B cell (primary cell): Measurements from ENCODE around the gene TLR4. TPM values are rescaled to one million over a fixed set of nuclear protein-coding genes. Genes with fewer than 3 reads are reported as not detected.

Experiments used
- ATAC-seq: fragments of 200-7000 bp; cut with Tn5 transposase; one replicate; pipeline ENCODE4 v1.10.0; 2021; ENCODE audit warnings: low read depth, mild to moderate bottlenecking, moderate number of reproducible peaks, moderate library complexity
- CTCF ChIA-PET: fragments of 350-600 bp; sonication (Branson Sonifier 250); formaldehyde crosslinking; loops from one replicate; lab custom pipeline; 2021; ENCODE audit warnings: antibody characterized with exemption, inconsistent platforms; lab: Charles Lee
- POLR2A ChIA-PET: fragments of 350-600 bp; sonication (Branson Sonifier 250); formaldehyde crosslinking; loops from one replicate; lab custom pipeline; 2021; ENCODE audit warnings: antibody characterized with exemption; lab: Charles Lee
- DNase-seq: peaks from one replicate; pipeline ENCODE4 v3.0.0; 2013
- H2AFZ ChIP-seq: 2 replicates; pipeline ENCODE4 v1.6.1; 2012; ENCODE audit warnings: mild to moderate bottlenecking, low read depth, low read length; ENCODE audit not compliant: insufficient read depth, poor library complexity, severe bottlenecking
- H3K27ac ChIP-seq, 2 donors: 1 replicate in 1 of 2; 2 replicates in 1 of 2; pipeline ENCODE4 v1.5.1; 2012 to 2013; ENCODE audit warnings: low read length in 2 of 2, mild to moderate bottlenecking in 2 of 2, moderate library complexity in 1 of 2
- H3K27me3 ChIP-seq, 4 experiments: fragments of 200-600 bp in 1 of 4; sonication (generic) in 1 of 4; replicated peaks in 1 of 4; 1 replicate in 2 of 4; 2 replicates in 2 of 4; pipeline versions ENCODE4 v1.6.1 to v1.7.0; 2013 to 2016; ENCODE audit warnings: low read length in 3 of 4, mild to moderate bottlenecking in 2 of 4, mixed read lengths in 1 of 4, moderate library complexity in 1 of 4; ENCODE audit not compliant: insufficient read depth in 4 of 4, control insufficient read depth in 3 of 4; ENCODE audit errors: control extremely low read depth in 1 of 4
- H3K36me3 ChIP-seq, 2 experiments: replicated peaks in 1 of 2; 1 replicate in 1 of 2; 2 replicates in 1 of 2; pipeline versions ENCODE4 v1.6.1 to v1.7.1; 2013; ENCODE audit warnings: low read length in 1 of 2; ENCODE audit not compliant: insufficient read depth in 2 of 2, control insufficient read depth in 1 of 2; ENCODE audit errors: control extremely low read depth in 1 of 2, extremely low read depth in 1 of 2
- H3K4me1 ChIP-seq, 2 donors: fragments of 200-600 bp in 1 of 2; sonication (generic) in 1 of 2; 1 replicate in 1 of 2; 2 replicates in 1 of 2; pipeline versions ENCODE4 v1.5.1 to v1.6.1; 2013 to 2017; ENCODE audit warnings: low read length in 2 of 2; ENCODE audit not compliant: control insufficient read depth in 2 of 2, insufficient read depth in 2 of 2
- H3K4me2 ChIP-seq: replicated peaks from 2 replicates; pipeline ENCODE3; 2012; ENCODE audit warnings: mild to moderate bottlenecking, low read depth, low read length; ENCODE audit not compliant: poor library complexity, severe bottlenecking
- H3K4me3 ChIP-seq, 5 experiments: fragments of 200-600 bp in 1 of 5; sonication (generic) in 1 of 5; 1 replicate in 3 of 5; 2 replicates in 2 of 5; pipeline versions ENCODE4 v1.5.1 to v1.7.0; 2011 to 2016; ENCODE audit warnings: low read length in 4 of 5, mild to moderate bottlenecking in 4 of 5, low read depth in 2 of 5, control low read depth in 1 of 5, moderate library complexity in 1 of 5; ENCODE audit not compliant: insufficient read depth in 1 of 5; ENCODE audit errors: control extremely low read depth in 1 of 5, extremely low read depth in 1 of 5
- H3K79me2 ChIP-seq: fragments of 200-600 bp; sonication (generic); one replicate; pipeline ENCODE4 v1.6.0; 2016; ENCODE audit warnings: low read length; ENCODE audit not compliant: control insufficient read depth, insufficient read depth
- H3K9ac ChIP-seq: fragments of 200-600 bp; sonication (generic); 2 replicates; pipeline ENCODE4 v1.6.1; 2017; ENCODE audit warnings: mild to moderate bottlenecking, low read length, moderate library complexity
- H3K9me3 ChIP-seq, 3 donors: one replicate each; pipeline versions ENCODE4 v1.6.1 to v1.7.1; 2013; ENCODE audit warnings: low read length in 2 of 3; ENCODE audit not compliant: control insufficient read depth in 2 of 3, insufficient read depth in 1 of 3; ENCODE audit errors: control extremely low read depth in 1 of 3
- H4K20me1 ChIP-seq: 2 replicates; pipeline ENCODE4 v1.6.0; 2012; ENCODE audit warnings: mild to moderate bottlenecking, low read length; ENCODE audit not compliant: insufficient read depth, control insufficient read depth, poor library complexity, severe bottlenecking
- H3K27ac Mint-ChIP-seq: one replicate; pipeline ENCODE4 v1.8.0; 2021; ENCODE audit warnings: mixed read lengths
- H3K27me3 Mint-ChIP-seq: one replicate; pipeline ENCODE4 v1.8.0; 2021; ENCODE audit warnings: mixed read lengths
- H3K4me1 Mint-ChIP-seq: one replicate; pipeline ENCODE4 v1.8.0; 2021; ENCODE audit warnings: mixed read lengths
- H3K4me3 Mint-ChIP-seq: one replicate; pipeline ENCODE4 v1.8.0; 2021; ENCODE audit warnings: mixed read lengths
- H3K9me3 Mint-ChIP-seq: one replicate; pipeline ENCODE4 v1.8.0; 2022; ENCODE audit warnings: mixed read lengths; ENCODE audit not compliant: insufficient read depth
- CTCF ChIP-seq: fragments of 200-600 bp; IDR thresholded peaks from one replicate; pipeline ENCODE4 v1.8.0; 2022; ENCODE audit warnings: antibody characterized with exemption, mild to moderate bottlenecking
- EZH2 ChIP-seq: IDR thresholded peaks from 2 replicates; pipeline ENCODE4 v1.6.1; 2012; ENCODE audit warnings: borderline replicate concordance, low read depth, mild to moderate bottlenecking, moderate library complexity, low read length; ENCODE audit not compliant: insufficient read depth, poor library complexity, severe bottlenecking
- WGBS: methylation state at CpG from one replicate; pipeline ENCODE4 v1.1.5; 2013; ENCODE audit warnings: missing lambda C conversion rate; ENCODE audit not compliant: insufficient coverage; 5-methylcytosine and 5-hydroxymethylcytosine counted together
- intact Hi-C: fragments of 100-400 bp; cut with micrococcal nuclease; formaldehyde crosslinking; loops from one replicate; pipeline ENCODE4 v1.10.0; 2022
- polyA plus RNA-seq: library from polyadenylated mRNA; depleted of rRNA; stranded (reverse); fragments of >200 nt; gene quantifications from 2 replicates; pipeline ENCODE4 v1.2.3, GENCODE V29; 2012
- total RNA-seq, 2 donors: library from RNA; stranded (reverse); fragments of 120-200 nt in 1 of 2; gene quantifications; 1 replicate in 1 of 2; 2 replicates in 1 of 2; pipeline versions ENCODE4 v1.2.3 to v1.2.4, GENCODE V29; 2013 to 2022

The TLR4 gene
- total and polyA plus RNA-seq, 2 donors (not counting 1 experiment from before 2014, with no cell fraction given): 0.51 to 3.7 TPM

GRCh38 chr9:117705386-117705785, 1.2 kb downstream of the TLR4 start:
- TF ChIP-seq EZH2 (no peak), CTCF (no peak)
- POLR2A ChIA-PET: no interaction called here
- H3K27ac ChIP-seq: no peak overlapping the region
- Mint-ChIP-seq H3K4me3 (peak overlapping the region; percentile 86), H3K27ac (peak overlapping the region; percentile 57), H3K27me3 (no peaks in the 10 kb centered on the region), H3K4me1 (peaks cover 41% of the 10 kb centered on the region), H3K9me3 (no peaks in the 10 kb centered on the region)
- no peaks in the 10 kb centered on the region for H3K9me3 ChIP-seq
- H3K27me3 ChIP-seq: no peaks in the 10 kb centered on the region
- WGBS: no CpG with 5 or more reads among the region's 2 CpGs
- ATAC-seq (no peak), DNase-seq (no peak)
- H4K20me1 ChIP-seq: no peaks in the 10 kb centered on the region
- intact Hi-C loops: loop anchor here (2.0 kb wide), 1 partner anchor 77 kb away; no protein-coding TSS in a partner anchor
- no peaks in the 10 kb centered on the region for H3K36me3 ChIP-seq
- H3K4me1 ChIP-seq: peaks cover 23% of the 10 kb centered on the region in 2 donors
- CTCF ChIA-PET: no interaction called here
- peak overlapping the region; percentile 74 for H3K4me2 ChIP-seq
- H3K4me3 ChIP-seq: peak overlapping the region in 2 of 5 experiments; percentile 12 to 69
- H3K9ac ChIP-seq: no peak overlapping the region
- no peak overlapping the region for H2AFZ ChIP-seq
- H3K79me2 ChIP-seq: no peaks in the 10 kb centered on the region

GRCh38 chr9:117706421-117707116, 2.4 kb downstream of the TLR4 start:
- H3K4me2 ChIP-seq: no peak overlapping the region
- Mint-ChIP-seq H3K27me3 (no peaks in the 10 kb centered on the region), H3K4me1 (peaks cover 41% of the 10 kb centered on the region), H3K27ac (peak overlapping the region; percentile 0), H3K4me3 (no peak overlapping the region), H3K9me3 (no peaks in the 10 kb centered on the region)
- 100% methylated on average over 2 of the region's 4 CpGs for WGBS
- H2AFZ ChIP-seq: no peak overlapping the region
- no peaks in the 10 kb centered on the region for H3K27me3 ChIP-seq
- H3K36me3 ChIP-seq: no peaks in the 10 kb centered on the region
- H3K4me1 ChIP-seq: peaks cover 23% of the 10 kb centered on the region in 2 donors
- H3K9me3 ChIP-seq: no peaks in the 10 kb centered on the region
- H3K9ac ChIP-seq: no peak overlapping the region
- H3K79me2 ChIP-seq: no peaks in the 10 kb centered on the region
- CTCF ChIA-PET: interaction anchor here (1.0 kb wide), 1 partner anchor 11 kb away, joined by 3 read pairs; no protein-coding TSS in a partner anchor
- DNase-seq: no peak
- POLR2A ChIA-PET: no interaction called here
- H4K20me1 ChIP-seq: no peaks in the 10 kb centered on the region
- peak overlapping the region in 2 of 5 experiments; percentile 5 to 55 for H3K4me3 ChIP-seq
- no peak for ATAC-seq
- TF ChIP-seq EZH2 (no peak), CTCF (no peak)
- H3K27ac ChIP-seq: no peak overlapping the region
- intact Hi-C loops: no loop called here
